HepG2 (cell line): ENCODE measurements around the gene MBLAC1.

Source experiments
- CBX5 ChIP-seq: sonication (generic); formaldehyde crosslinking; IDR thresholded peaks from 2 replicates; pipeline ENCODE4 v1.4.0; 2020; ENCODE audit warnings: missing genetic modification reagents, borderline replicate concordance
- ZBTB1 ChIP-seq: sonication (generic); formaldehyde crosslinking; IDR thresholded peaks from 2 replicates; pipeline ENCODE4 v1.4.0; 2020; ENCODE audit warnings: missing genetic modification reagents, borderline replicate concordance
- ZNF30 ChIP-seq: sonication (generic); formaldehyde crosslinking; IDR thresholded peaks from 2 replicates; pipeline ENCODE4 v1.5.0; 2020; ENCODE audit warnings: mild to moderate bottlenecking, missing genetic modification reagents
- TF ChIP-seq, protein P1 (sequence below): sonication (generic); formaldehyde crosslinking; conservative IDR thresholded peaks from 2 replicates; pipeline ENCODE4 v1.4.0; 2020; ENCODE audit warnings: missing genetic modification reagents

DNA sequence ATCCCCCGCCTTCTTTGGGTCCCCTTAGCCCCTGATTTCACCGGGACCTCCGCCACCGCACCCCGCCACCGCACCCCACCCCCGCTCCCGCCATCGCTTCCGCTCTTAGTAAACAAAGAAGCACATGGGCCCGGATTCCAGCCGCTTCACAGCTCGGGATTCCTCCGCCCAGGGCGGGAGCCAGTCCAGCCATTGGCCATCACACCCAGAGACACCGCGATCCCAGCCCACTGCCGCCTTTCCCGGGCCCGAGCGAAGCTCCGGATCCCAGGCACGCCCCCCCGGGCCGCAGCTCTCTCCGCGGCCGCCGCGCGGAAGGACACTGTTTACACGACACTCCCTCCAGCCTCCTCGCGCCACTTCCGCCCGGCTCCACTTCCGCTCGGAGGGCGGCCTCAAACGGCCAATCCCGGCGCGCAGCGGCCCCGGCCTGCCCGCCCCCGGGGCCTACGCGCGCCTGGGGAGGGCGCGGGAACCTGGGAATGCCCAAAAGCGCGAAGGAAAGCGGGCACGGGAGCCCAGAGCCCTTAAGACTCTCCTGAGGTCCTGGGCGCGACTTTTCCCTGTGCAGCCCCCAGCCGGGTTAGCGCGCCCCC lies 26.2 kb upstream of the MBLAC1 start:
- TF ChIP-seq ZBTB1 (CRISPR knock-in tag), result no peak
- TF ChIP-seq, protein P1, sequence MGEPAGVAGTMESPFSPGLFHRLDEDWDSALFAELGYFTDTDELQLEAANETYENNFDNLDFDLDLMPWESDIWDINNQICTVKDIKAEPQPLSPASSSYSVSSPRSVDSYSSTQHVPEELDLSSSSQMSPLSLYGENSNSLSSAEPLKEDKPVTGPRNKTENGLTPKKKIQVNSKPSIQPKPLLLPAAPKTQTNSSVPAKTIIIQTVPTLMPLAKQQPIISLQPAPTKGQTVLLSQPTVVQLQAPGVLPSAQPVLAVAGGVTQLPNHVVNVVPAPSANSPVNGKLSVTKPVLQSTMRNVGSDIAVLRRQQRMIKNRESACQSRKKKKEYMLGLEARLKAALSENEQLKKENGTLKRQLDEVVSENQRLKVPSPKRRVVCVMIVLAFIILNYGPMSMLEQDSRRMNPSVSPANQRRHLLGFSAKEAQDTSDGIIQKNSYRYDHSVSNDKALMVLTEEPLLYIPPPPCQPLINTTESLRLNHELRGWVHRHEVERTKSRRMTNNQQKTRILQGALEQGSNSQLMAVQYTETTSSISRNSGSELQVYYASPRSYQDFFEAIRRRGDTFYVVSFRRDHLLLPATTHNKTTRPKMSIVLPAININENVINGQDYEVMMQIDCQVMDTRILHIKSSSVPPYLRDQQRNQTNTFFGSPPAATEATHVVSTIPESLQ (CRISPR knock-in tag), result no peak
- TF ChIP-seq ZNF30 (CRISPR knock-in tag), result no peak
- no peak for TF ChIP-seq CBX5 (CRISPR knock-in tag)
